H1 (cell line): Measurements from ENCODE around the gene CLPX. TPM values are rescaled to one million over a fixed set of nuclear protein-coding genes. Genes with fewer than 3 reads are reported as not detected.

Source experiments
- ASH2L ChIP-seq: fragments of 200-600, 300-600 bp; sonication (generic); IDR thresholded peaks from one replicate; pipeline ENCODE4 v1.7.1; 2017; ENCODE audit warnings: low read length
- BACH1 ChIP-seq: IDR thresholded peaks from 2 replicates; pipeline ENCODE4 v1.6.1; 2012; ENCODE audit warnings: low read length, improper control_type of control experiment
- CBX8 ChIP-seq: fragments of 300-800, 300-1000 bp; sonication (generic); IDR thresholded peaks from 2 replicates; pipeline ENCODE4 v1.7.1; 2016; ENCODE audit warnings: low read depth, low read length, borderline replicate concordance
- CHD1 ChIP-seq: IDR thresholded peaks from 2 replicates; pipeline ENCODE4 v1.6.1; 2012; ENCODE audit warnings: low read depth, low read length, improper control_type of control experiment
- CREB1 ChIP-seq: IDR thresholded peaks from 2 replicates; pipeline ENCODE4 v1.6.1; 2012; ENCODE audit warnings: inconsistent platforms
- CTBP2 ChIP-seq: IDR thresholded peaks from 2 replicates; pipeline ENCODE4 v1.7.0; 2011; ENCODE audit warnings: borderline replicate concordance, mild to moderate bottlenecking, moderate library complexity, mixed read lengths, low read length; ENCODE audit not compliant: insufficient read depth, insufficient read length
- EGR1 ChIP-seq: IDR thresholded peaks from 2 replicates; pipeline ENCODE4 v1.6.1; 2011; ENCODE audit warnings: low read depth, low read length, borderline replicate concordance
- EP300 ChIP-seq, 2 experiments: IDR thresholded peaks; 1 replicate in 1 of 2; 2 replicates in 1 of 2; pipeline ENCODE4 v1.6.1; 2011 to 2012; ENCODE audit warnings: low read depth in 2 of 2, low read length in 2 of 2, mild to moderate bottlenecking in 2 of 2, borderline replicate concordance in 1 of 2, inconsistent platforms in 1 of 2, moderate library complexity in 1 of 2
- HDAC6 ChIP-seq: IDR thresholded peaks from one replicate; pipeline ENCODE4 v1.7.1; 2012; ENCODE audit warnings: low read depth, mild to moderate bottlenecking, inconsistent platforms, low read length, moderate library complexity
- JUN ChIP-seq: IDR thresholded peaks from 2 replicates; pipeline ENCODE4 v1.6.1; 2011; ENCODE audit warnings: low read depth, mild to moderate bottlenecking, improper control_type of control experiment, low read length
- KDM5A ChIP-seq: fragments of 200-600 bp; IDR thresholded peaks from 2 replicates; pipeline ENCODE4 v1.7.1; 2012; ENCODE audit warnings: mild to moderate bottlenecking, low read length, inconsistent platforms, mixed read lengths
- RAD21 ChIP-seq, 2 experiments: IDR thresholded peaks in 1 of 2; conservative IDR thresholded peaks in 1 of 2; 2 replicates each; pipeline ENCODE4 v1.6.1; 2011; ENCODE audit warnings: low read depth in 2 of 2, low read length in 2 of 2, improper control_type of control experiment in 1 of 2, inconsistent platforms in 1 of 2, mild to moderate bottlenecking in 1 of 2, moderate library complexity in 1 of 2
- RBBP5 ChIP-seq: IDR thresholded peaks from 2 replicates; pipeline ENCODE4 v1.7.1; 2012; ENCODE audit warnings: low read depth, mild to moderate bottlenecking, inconsistent platforms, low read length, moderate library complexity, borderline replicate concordance
- RNF2 ChIP-seq: fragments of 200-900, 300-1000 bp; sonication (generic); IDR thresholded peaks from 2 replicates; pipeline ENCODE4 v1.7.1; 2016; ENCODE audit warnings: borderline replicate concordance, low read depth, mild to moderate bottlenecking, antibody characterized with exemption, low read length; ENCODE audit not compliant: poor library complexity, severe bottlenecking; ENCODE audit errors: missing control alignments
- SIRT6 ChIP-seq: IDR thresholded peaks from one replicate; pipeline ENCODE4 v1.7.1; 2012; ENCODE audit warnings: low read length, inconsistent platforms
- SP1 ChIP-seq: IDR thresholded peaks from 2 replicates; pipeline ENCODE4 v1.6.1; 2011; ENCODE audit warnings: low read depth, low read length
- SP2 ChIP-seq: IDR thresholded peaks from 2 replicates; pipeline ENCODE4 v1.6.1; 2012; ENCODE audit warnings: mild to moderate bottlenecking, low read length, inconsistent platforms
- SP4 ChIP-seq: IDR thresholded peaks from 2 replicates; pipeline ENCODE4 v1.6.1; 2012; ENCODE audit warnings: low read length, inconsistent platforms
- SRF ChIP-seq: IDR thresholded peaks from 2 replicates; pipeline ENCODE4 v1.6.1; 2011; ENCODE audit warnings: mild to moderate bottlenecking, low read depth, low read length, moderate library complexity
- SUZ12 ChIP-seq: fragments of 200-600 bp; sonication (generic); IDR thresholded peaks from 2 replicates; pipeline ENCODE4 v1.6.1; 2012; ENCODE audit warnings: mild to moderate bottlenecking, inconsistent platforms, low read length, moderate library complexity, mixed read lengths
- TAF1 ChIP-seq: IDR thresholded peaks from 2 replicates; pipeline ENCODE4 v1.6.1; 2011; ENCODE audit warnings: mild to moderate bottlenecking, low read depth, low read length
- TAF7 ChIP-seq: optimal IDR thresholded peaks from 2 replicates; pipeline ENCODE3; 2011; ENCODE audit warnings: low read depth, mild to moderate bottlenecking, inconsistent platforms, low read length, moderate library complexity, borderline replicate concordance
- USF2 ChIP-seq: IDR thresholded peaks from 2 replicates; pipeline ENCODE4 v1.6.1; 2011; ENCODE audit warnings: low read length, improper control_type of control experiment
- YY1 ChIP-seq: IDR thresholded peaks from 2 replicates; pipeline ENCODE4 v1.6.1; 2011; ENCODE audit warnings: low read depth, mild to moderate bottlenecking, low read length
- polyA plus RNA-seq, 7 experiments: library from polyadenylated mRNA; depleted of rRNA in 3 of 7; stranded (reverse) in 5 of 7; unstranded in 2 of 7; fragments of >200 nt in 5 of 7; fragments of 200-250 nt in 2 of 7; gene quantifications; 1 replicate in 5 of 7; 2 replicates in 1 of 7; 4 replicates in 1 of 7; pipeline versions ENCODE4 v1.2.1 to v1.2.3, GENCODE V29; 2011 to 2013; ENCODE audit warnings: missing spikeins in 2 of 7, mixed read lengths in 2 of 7
- total RNA-seq: library from RNA; stranded (reverse); fragmentation: NEBNext Ultra II Directional; extraction: Animal tissue kit (Norgen Biotek cat#: 25700); gene quantifications from 2 replicates; pipeline ENCODE4 v1.2.1, GENCODE V29; 2021

The CLPX gene
- total and polyA plus RNA-seq, 2 of the 8 experiments (the other 6 are each of a cell fraction or from before 2014, with no cell fraction given), result 10.5 to 53.6 TPM

GRCh38 chr15:65184868-65185717 lies at the start of gene CLPX (continued):
- TF ChIP-seq SP1 (no peak; the same call in 1 of the 2 replicates), TAF7 (peak; percentile 30), CREB1 (peak; percentile 67), TAF1 (peak; percentile 64), SIRT6 (no peak), CHD1 (no peak; the same call in 1 of the 2 replicates), SUZ12 (no peak), EGR1 (peak; percentile 90), RAD21 (IDR thresholded peaks at IDR 0.05 in 1 of 2, conservative IDR thresholded peaks at IDR 0.05 in 1 of 2; ENCODE audit: low read depth in 2 of 2, low read length in 2 of 2) (no peak), YY1 (no peak), JUN (no peak), CBX8 (no peak), ASH2L (peak; percentile 14), SP4 (no peak), HDAC6 (no peak), RNF2 (no peak), USF2 (no peak), CTBP2 (peak; percentile 20), EP300 (IDR thresholded peaks at IDR 0.05; ENCODE audit: borderline replicate concordance in 1 of 2, low read depth in 2 of 2, low read length in 2 of 2) (no peak), RBBP5 (no peak), BACH1 (no peak), KDM5A (no peak), SP2 (no peak), SRF (no peak)
